HG03159 (cell line): ENCODE measurements around the gene HSPH1.

Experiments used
- ATAC-seq: cut with Tn5 transposase; IDR thresholded peaks from one replicate; pipeline ENCODE4 v1.9.1; 2021; ENCODE audit warnings: mild to moderate bottlenecking, moderate library complexity; ENCODE audit not compliant: unreplicated experiment

Gene HSPH1

DNA sequence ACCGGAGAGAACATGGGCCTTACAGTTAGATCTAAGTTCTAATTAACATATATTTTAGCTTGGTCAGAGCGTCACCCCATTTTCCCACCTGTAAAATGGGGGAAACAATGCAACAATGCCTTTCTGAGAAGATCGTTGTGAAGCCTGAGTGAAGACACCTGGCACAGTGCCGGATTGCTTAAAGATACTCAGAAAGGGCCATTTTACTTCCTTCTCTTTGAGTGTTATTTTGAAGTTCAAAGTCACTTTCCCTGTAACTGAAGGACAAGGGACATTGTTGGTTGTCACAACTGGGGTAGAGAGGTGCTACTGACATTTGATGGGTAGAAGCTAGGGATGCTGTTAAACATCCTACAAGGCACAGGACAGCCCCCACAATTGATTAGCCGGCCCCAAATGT is 28.1 kb downstream of the HSPH1 start:
- no peak for ATAC-seq

GRCh38 chr13:31131470-31131961 is 30.2 kb downstream of the HSPH1 start:
- no peak for ATAC-seq

- no peak for ATAC-seq
Measured at GRCh38 chr13:31129419-31129818, 32.3 kb downstream of the HSPH1 start.

DNA sequence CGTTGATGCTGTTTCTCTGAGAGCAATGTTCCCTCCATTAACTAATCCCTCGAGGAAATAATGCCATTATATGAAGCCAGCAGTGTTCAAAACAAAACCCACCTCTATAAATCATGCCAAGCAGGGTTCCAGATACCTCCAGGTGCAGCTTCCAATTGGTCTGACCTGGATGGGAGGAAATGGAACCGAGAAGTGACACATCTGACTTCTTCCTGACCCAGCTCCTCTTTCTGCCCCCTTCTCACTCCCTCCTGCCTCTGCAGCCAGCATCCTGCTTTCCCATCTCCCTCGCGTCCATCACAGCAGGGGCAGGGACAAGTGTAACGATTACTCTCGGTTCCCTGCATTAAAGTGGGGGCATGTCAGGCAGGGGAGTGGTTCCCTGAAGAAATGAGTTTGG is 37.5 kb downstream of the HSPH1 start:
- ATAC-seq, result no peak

DNA sequence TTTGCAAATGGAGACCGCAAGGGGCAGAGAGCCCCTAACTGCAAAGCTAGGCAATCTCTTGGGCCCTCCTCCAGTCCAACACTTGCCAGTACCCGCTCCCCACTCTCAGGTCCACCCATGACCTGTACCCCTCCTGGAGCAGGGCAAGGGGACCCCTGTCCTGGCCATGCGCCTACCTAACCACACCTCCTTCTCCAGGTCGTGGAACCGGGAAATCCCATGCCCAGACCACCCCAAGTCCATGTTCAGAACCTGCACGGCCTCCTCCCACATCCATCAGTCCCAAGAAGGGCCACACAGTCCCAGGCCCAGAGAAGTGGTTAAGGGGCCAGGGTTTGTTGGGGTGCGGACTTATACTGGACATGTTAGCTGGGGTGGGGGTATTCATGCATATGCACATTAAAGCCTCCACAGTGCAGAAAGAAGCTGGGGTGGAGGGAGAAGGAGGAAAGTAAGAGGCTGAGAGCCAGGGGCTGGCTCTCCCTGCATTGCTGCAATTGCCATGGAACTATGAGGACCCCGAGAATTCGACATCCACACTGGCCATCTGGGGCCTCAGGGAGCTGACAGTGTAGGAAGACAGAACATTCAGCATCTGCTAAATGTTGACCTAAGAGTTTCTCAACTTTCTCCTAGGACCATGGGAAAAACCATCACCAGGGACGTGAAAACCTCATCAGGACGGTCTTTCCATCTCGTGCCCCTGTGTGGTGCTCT is 39.0 kb downstream of the HSPH1 start:
- no peak for ATAC-seq

DNA sequence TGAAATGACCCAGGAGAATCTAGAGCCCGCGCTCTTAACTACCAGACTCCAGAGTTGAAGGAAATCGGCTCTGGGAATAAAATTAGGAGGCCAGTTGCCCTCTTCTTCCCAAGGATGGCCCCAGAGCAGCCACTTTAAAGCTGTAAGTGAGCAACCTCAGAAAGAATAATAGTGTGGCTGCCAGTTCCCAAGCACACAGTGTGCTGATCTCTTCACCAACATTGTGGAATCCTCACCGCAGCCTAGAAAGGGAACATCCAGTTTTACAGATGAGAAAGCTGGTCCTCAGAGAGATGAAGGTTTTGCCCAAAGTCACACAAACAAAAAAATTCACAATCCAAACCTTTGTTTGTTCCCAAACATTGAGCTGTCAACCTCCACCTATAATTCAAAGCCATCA is 39.6 kb downstream of the HSPH1 start:
- no peak for ATAC-seq

DNA sequence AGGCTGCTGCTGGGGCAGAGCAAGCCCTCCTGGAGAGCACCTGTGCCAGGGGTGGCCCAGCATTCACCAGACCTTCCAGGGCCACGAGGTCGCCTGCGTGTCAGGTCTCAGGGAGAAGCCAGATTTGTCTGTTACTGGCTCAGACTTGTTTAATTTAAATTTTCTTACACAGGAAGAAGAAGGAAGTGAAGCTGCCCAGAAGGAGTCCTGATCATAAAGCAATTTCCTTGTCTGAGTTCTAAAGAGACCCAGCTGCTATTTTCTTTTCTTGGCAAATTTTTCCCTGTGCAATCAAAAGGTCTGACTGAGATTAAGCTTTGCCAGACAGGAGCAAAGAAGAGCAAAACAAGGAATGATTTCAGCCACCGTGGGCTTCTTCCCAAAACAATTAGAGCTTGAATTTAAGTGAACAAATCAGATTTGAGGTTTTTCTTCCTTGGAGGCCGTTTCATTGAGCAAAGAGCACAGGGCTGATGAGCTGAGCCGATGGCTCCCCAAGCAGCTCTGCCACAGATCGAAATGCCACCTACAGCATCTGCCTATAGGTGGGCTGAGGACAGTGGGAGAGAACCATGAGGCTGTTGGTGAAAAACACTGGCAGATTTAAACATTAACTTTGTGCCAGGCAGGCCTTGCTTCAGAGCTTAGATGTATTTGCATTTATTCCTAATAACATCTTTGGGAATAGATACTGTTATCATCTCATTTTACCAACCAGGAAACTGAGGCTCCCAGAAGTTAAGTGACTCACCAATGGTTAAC is 40.1 kb downstream of the HSPH1 start:
- no peak for ATAC-seq

DNA sequence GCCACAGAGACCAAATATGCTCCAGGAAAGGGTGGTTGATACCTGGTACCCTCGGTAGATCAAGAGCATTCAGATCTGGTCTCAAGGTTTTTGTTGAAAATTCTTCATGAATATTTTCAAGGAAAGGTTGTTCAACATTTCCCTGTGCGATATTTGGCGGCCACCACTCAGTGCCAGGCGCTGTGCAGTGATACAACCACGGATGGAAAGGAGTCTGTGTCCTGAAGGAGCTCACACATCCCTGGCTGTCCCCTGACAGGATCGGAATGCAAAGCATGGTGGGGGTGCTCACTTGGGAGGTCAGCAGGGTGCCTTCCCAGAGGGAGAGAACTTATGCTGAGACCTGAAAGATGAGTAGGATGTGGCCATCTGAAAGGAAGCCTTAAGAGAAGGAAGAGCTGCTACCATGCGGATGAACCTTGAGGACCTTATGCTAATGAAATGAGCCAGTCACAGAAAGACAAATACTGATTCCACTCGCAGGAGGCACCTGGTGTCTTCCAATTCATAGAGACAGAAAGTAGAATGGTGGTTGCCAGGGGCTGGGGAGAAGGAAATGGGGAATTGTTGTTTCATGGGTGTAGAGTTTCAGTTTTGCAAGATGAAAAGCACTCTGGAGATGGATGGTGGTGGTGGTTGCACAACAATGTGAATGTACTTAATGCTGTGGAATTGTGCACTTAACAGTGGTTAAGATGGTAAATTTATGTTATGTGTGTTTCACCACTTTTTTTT is 41.6 kb downstream of the HSPH1 start:
- no peak for ATAC-seq

- ATAC-seq, result no peak
Measured at GRCh38 chr13:31119526-31119925, 42.2 kb downstream of the HSPH1 start.

DNA sequence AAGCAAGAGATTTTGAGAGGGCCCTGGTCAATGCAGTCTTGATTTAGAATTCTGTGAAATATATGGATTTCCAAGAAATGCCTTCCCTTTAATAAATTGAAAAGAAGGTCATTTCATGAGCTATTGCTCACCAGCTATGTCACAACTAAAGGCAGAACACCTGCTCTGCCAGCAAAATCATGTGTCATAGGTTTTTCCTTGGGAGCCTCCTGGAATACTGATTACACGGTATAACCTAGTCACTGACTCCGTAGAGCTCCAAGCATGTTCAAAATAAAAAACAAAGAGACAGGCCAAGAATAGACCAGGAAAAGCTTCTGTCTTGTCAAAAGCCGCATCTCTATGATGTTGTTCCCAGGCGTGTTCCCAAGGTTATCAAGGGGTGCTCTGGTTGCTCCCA is 45.5 kb downstream of the HSPH1 start:
- no peak for ATAC-seq

GRCh38 chr13:31115616-31116015 is 46.1 kb downstream of the HSPH1 start:
- ATAC-seq, result no peak

- no peak for ATAC-seq
Measured at GRCh38 chr13:31114641-31115040, 47.1 kb downstream of the HSPH1 start.

GRCh38 chr13:31111136-31111535 is 50.6 kb downstream of the HSPH1 start:
- no peak for ATAC-seq

GRCh38 chr13:31110617-31111016 is 51.1 kb downstream of the HSPH1 start:
- no peak for ATAC-seq

DNA sequence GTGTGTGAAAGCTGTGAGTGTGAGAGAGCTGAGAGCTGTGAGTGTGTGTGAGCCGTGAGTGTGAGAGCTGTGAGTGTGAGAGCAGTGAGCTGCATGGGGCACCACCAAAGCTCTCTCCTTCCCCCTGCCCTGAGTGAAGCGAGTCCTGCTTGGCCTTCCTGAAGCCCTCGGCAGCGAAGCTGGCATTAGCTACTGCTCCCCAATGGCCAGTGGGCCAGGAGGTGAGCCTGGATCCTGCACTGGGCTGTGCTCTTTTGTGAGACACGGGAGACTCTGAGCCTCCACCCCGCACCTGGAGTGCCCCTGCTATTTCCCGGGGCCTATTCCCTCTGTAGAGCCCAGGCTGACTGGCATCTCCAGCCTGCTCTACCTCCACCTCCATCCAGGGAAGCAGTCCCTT is 51.5 kb downstream of the HSPH1 start:
- no peak for ATAC-seq

DNA sequence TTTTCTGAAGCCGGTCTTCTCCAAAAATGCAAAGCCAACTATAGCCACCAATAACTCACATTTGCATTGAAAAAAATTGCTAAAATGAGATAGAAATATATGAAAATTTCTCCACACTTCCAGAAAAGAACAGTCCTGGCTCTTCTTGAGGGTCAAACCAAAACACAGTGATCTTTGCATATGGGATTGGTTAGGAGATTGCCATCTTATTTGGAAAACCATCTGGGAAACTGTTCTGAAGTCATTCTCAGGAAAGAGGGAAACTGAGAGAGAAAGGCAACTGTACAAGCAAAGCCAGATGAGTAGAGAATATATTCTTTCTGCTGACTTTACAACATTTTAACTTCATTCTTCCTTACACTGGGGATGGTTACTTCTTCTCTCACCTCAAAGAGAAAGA is 54.6 kb downstream of the HSPH1 start:
- ATAC-seq, result no peak

- ATAC-seq, result no peak
Measured at GRCh38 chr13:31105856-31106255, 55.8 kb downstream of the HSPH1 start.

GRCh38 chr13:31105020-31105795 is 56.5 kb downstream of the HSPH1 start:
- no peak for ATAC-seq

DNA sequence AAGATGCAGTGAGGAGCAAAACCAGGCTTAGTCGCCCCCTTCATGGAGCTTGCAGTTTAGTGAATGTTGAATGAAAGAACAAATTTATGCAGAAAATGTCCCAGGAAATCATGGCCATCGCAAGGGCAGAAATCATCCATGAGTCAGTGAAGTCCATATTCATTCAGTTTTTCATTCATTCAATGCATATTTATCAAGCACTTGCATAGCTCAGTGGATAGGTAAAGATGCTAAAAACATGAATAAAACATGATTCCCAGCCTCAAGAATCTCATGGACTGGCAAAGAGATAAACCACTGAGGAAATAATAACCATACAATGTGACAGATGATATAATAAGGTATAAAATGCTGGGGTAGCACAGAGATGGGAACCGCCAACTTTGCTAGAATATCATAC is 58.8 kb downstream of the HSPH1 start:
- ATAC-seq, result no peak

DNA sequence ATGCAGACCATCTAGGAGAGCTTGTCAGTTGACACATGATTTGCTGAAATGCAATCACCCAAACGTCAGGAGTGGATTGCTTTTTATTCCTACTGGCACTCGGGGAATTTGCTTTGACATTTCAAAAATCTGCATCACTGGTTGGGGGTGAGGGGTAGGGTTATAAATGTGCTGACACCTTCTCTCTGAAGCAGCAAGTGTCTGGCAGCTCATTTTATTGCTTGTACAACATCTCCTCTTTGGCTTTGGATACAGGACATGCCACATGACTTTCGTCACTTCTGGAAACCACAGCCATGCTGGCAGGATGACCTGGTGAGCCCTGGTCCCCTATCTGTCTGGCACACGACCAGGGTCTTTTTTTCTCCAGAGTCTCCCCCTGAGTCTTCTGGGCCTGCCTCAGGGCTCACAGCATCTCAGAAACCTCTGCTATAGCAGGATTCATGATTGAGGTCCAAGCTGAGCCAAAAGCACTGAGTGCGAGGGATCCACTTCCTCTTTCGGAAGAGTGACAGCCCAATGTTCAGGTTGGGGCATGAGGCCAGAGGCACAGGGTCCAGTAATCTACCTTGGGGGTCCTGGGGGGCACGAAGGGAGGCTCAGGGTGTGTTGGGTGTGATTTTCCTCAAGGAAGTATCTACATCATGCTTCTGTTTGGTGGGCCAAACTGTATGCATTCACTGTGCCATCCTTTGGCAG is 60.1 kb downstream of the HSPH1 start:
- no peak for ATAC-seq
